OCI-LY1 (cell line): ENCODE measurements around the gene SLC9A8.

ENCODE experiments used
- H2AFZ ChIP-seq: fragments of 200-600 bp; sonication (generic), shearing (Covaris generic); 2 replicates; pipeline ENCODE4 v1.6.0; 2014; ENCODE audit warnings: antibody characterized with exemption, mild to moderate bottlenecking, low read length
- H3F3A ChIP-seq: fragments of 200-600 bp; sonication (generic), shearing (Covaris generic); 2 replicates; pipeline ENCODE4 v1.6.0; 2014; ENCODE audit warnings: mild to moderate bottlenecking, antibody characterized with exemption, low read length, moderate library complexity; ENCODE audit not compliant: insufficient read depth
- H3K27ac ChIP-seq: fragments of 200-600 bp; sonication (generic); 2 replicates; pipeline ENCODE4 v1.5.1; 2014; ENCODE audit warnings: low read length, mixed run types, mild to moderate bottlenecking, low read depth; ENCODE audit not compliant: poor library complexity, severe bottlenecking
- H3K27me3 ChIP-seq: fragments of 200-600 bp; sonication (generic); 2 replicates; pipeline ENCODE4 v1.6.0; 2014; ENCODE audit warnings: antibody characterized with exemption, mild to moderate bottlenecking, low read length, moderate library complexity; ENCODE audit not compliant: insufficient read depth
- H3K36me3 ChIP-seq: fragments of 200-600 bp; sonication (generic); 2 replicates; pipeline ENCODE4 v1.6.1; 2014; ENCODE audit warnings: mild to moderate bottlenecking, antibody characterized with exemption, low read length, moderate library complexity, mixed read lengths; ENCODE audit not compliant: insufficient read depth
- H3K4me1 ChIP-seq: fragments of 200-600 bp; sonication (generic); 2 replicates; pipeline ENCODE4 v1.5.1; 2014; ENCODE audit warnings: mild to moderate bottlenecking, low read length, moderate library complexity; ENCODE audit not compliant: insufficient read depth, severe bottlenecking
- H3K4me2 ChIP-seq: fragments of 200-600 bp; sonication (generic), shearing (Covaris generic); 2 replicates; pipeline ENCODE4 v1.6.1; 2014; ENCODE audit warnings: low read length
- H3K4me3 ChIP-seq: fragments of 200-600 bp; sonication (generic); 2 replicates; pipeline ENCODE4 v1.5.1; 2014; ENCODE audit warnings: low read length, low read depth, mild to moderate bottlenecking, mixed read lengths; ENCODE audit not compliant: poor library complexity, severe bottlenecking
- H3K79me2 ChIP-seq: fragments of 200-600 bp; shearing (Covaris generic); 2 replicates; pipeline ENCODE4 v1.6.1; 2016; ENCODE audit warnings: mixed run types, low read length, mixed read lengths; ENCODE audit not compliant: insufficient read depth
- H3K9ac ChIP-seq: fragments of 200-600 bp; sonication (generic), shearing (Covaris generic); 2 replicates; pipeline ENCODE4 v1.6.1; 2014; ENCODE audit warnings: mild to moderate bottlenecking, low read length, mixed read lengths
- H3K9me2 ChIP-seq: fragments of 200-600 bp; sonication (generic), shearing (Covaris generic); 2 replicates; pipeline ENCODE4 v1.6.1; 2014; ENCODE audit warnings: low read depth, mild to moderate bottlenecking, low read length, mixed read lengths
- H3K9me3 ChIP-seq: fragments of 200-600 bp; shearing (Covaris generic); 2 replicates; pipeline ENCODE4 v1.6.1; 2014; ENCODE audit warnings: low read length, mixed read lengths
- H4K20me1 ChIP-seq: fragments of 200-600 bp; sonication (generic), shearing (Covaris generic); 2 replicates; pipeline ENCODE4 v1.6.0; 2016; ENCODE audit warnings: mild to moderate bottlenecking, low read length; ENCODE audit not compliant: insufficient read depth
- EZH2 ChIP-seq: fragments of 200-600 bp; sonication (generic), shearing (Covaris generic); IDR thresholded peaks from 2 replicates; pipeline ENCODE4 v1.8.0; 2017; ENCODE audit warnings: borderline replicate concordance, mixed run types, mild to moderate bottlenecking, antibody characterized with exemption, low read length, moderate library complexity, mixed read lengths
- TF ChIP-seq, protein P1 (sequence below): fragments of 200-600 bp; sonication (generic), shearing (Covaris generic); IDR thresholded peaks from 2 replicates; pipeline ENCODE4 v1.5.1; 2017; ENCODE audit warnings: mild to moderate bottlenecking, antibody characterized with exemption, low read length, moderate library complexity, mixed read lengths

SLC9A8 gene

DNA sequence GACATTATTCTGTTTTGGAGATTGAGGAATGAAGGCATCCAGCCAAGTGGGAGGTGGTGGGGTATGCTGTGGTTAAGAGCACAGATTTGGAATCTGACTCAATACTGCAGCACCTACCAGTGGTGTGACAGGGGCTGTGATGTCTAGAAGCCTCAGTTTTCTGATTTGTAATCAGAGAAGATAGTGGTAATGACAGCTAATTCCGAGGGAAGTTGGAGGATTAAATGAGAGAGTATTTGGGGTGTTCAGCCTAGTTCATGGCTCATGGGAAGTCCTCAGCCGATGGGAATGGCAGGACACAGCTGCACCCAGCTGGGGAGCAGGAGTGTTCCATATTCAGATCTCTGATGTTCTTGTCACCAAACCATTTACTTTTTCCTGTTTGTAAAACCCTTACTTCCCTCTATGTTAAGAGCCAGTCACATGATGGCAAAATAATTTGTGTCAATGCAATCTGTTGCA is 9.3 kb downstream of the SLC9A8 start:
- peak overlapping the region; percentile 52 for H3K4me2 ChIP-seq
- H3K9me3 ChIP-seq: peaks cover 5% of the 10 kb centered on the region; the same call in 1 of the 2 replicates
- no peaks in the 10 kb centered on the region for H4K20me1 ChIP-seq
- no peak overlapping the region for H3K4me3 ChIP-seq
- peaks cover 16% of the 10 kb centered on the region for H3K79me2 ChIP-seq
- peaks cover 77% of the 10 kb centered on the region for H3K36me3 ChIP-seq
- H3K27me3 ChIP-seq: no peaks in the 10 kb centered on the region
- H3K9ac ChIP-seq: peak overlapping the region; percentile 71
- peaks cover 54% of the 10 kb centered on the region for H3K4me1 ChIP-seq
- H3F3A ChIP-seq: peaks cover 9% of the 10 kb centered on the region
- no peak overlapping the region for H2AFZ ChIP-seq
- TF ChIP-seq, protein P1, sequence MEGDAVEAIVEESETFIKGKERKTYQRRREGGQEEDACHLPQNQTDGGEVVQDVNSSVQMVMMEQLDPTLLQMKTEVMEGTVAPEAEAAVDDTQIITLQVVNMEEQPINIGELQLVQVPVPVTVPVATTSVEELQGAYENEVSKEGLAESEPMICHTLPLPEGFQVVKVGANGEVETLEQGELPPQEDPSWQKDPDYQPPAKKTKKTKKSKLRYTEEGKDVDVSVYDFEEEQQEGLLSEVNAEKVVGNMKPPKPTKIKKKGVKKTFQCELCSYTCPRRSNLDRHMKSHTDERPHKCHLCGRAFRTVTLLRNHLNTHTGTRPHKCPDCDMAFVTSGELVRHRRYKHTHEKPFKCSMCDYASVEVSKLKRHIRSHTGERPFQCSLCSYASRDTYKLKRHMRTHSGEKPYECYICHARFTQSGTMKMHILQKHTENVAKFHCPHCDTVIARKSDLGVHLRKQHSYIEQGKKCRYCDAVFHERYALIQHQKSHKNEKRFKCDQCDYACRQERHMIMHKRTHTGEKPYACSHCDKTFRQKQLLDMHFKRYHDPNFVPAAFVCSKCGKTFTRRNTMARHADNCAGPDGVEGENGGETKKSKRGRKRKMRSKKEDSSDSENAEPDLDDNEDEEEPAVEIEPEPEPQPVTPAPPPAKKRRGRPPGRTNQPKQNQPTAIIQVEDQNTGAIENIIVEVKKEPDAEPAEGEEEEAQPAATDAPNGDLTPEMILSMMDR: peak; percentile 62
- no peak for TF ChIP-seq EZH2
- H3K9me2 ChIP-seq: no peaks in the 10 kb centered on the region
- H3K27ac ChIP-seq: peak overlapping the region; percentile 100

DNA sequence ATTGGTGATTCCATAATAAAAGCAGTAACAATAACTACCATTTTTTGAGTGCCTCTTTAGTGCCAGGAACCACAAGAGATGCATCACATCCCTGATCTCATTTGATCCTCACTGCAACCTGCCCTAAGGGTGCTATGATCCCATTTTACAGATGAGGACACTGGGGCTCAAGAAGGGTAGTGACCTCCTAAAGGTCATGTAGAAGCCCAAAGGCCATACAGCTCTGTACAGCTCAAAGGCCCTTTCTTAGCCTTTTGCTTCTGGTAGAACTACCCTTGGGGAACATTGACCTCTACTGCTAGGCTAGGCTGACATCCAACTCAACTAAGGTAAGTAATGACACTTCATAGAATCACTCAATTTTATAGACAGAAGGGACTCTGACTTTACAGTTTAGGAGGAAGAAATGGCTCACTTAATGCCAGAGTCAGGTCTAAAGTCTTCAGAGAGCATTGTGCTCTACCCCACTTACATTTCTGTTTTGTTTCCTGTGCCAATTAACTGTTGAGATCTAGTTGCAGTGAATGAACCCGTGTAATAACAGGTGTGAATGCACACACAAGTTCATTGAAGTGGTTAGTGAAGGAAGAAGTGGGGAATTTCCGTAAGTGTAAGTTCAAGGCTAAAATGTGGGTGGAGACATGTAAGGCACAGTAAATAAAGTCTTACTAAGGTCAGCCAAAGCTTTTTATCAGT is 10.7 kb downstream of the SLC9A8 start:
- Histone ChIP-seq H3K36me3 (peaks cover 71% of the 10 kb centered on the region), H3K4me1 (peaks cover 54% of the 10 kb centered on the region), H3K27ac (peak overlapping the region; percentile 100), H3F3A (peaks cover 9% of the 10 kb centered on the region), H2AFZ (no peak overlapping the region), H3K4me2 (peak overlapping the region; percentile 61), H3K4me3 (peak overlapping the region; percentile 33), H3K9me3 (peaks cover 5% of the 10 kb centered on the region; the same call in 1 of the 2 replicates), H4K20me1 (no peaks in the 10 kb centered on the region), H3K9me2 (no peaks in the 10 kb centered on the region), H3K27me3 (no peaks in the 10 kb centered on the region), H3K79me2 (peaks cover 16% of the 10 kb centered on the region), H3K9ac (peak overlapping the region; percentile 71)
- TF ChIP-seq, protein P1: no peak
- no peak for TF ChIP-seq EZH2

DNA sequence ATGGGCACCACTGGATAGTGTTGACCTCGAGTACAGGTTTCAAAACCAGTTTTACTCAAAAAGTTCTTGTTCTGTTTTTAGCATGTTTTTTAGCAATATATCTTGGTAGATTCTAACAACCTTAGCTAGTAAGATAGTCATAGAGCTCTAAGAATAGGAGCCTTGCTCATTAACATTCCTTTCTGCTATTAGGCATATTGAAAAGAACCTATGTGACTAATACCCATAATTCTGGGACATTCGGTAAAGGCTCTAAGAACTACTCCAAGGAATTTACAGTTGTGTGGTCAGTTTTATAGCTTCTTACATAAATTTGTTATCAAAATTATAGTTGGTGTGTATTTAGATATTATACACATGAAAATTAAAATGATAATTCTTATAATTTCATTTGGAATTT is 11.6 kb downstream of the SLC9A8 start:
- H3K4me2 ChIP-seq: peak overlapping the region; percentile 61
- peak overlapping the region; percentile 100 for H3K27ac ChIP-seq
- H3K9ac ChIP-seq: peak overlapping the region; percentile 59
- no peaks in the 10 kb centered on the region for H3K27me3 ChIP-seq
- TF ChIP-seq, protein P1: no peak
- no peak for TF ChIP-seq EZH2
- no peaks in the 10 kb centered on the region for H4K20me1 ChIP-seq
- H3K9me3 ChIP-seq: peaks cover 5% of the 10 kb centered on the region; the same call in 1 of the 2 replicates
- peaks cover 54% of the 10 kb centered on the region for H3K4me1 ChIP-seq
- H2AFZ ChIP-seq: no peak overlapping the region
- H3K36me3 ChIP-seq: peaks cover 66% of the 10 kb centered on the region
- H3K4me3 ChIP-seq: peak overlapping the region; percentile 33
- H3K79me2 ChIP-seq: peaks cover 16% of the 10 kb centered on the region
- H3K9me2 ChIP-seq: no peaks in the 10 kb centered on the region
- H3F3A ChIP-seq: peaks cover 9% of the 10 kb centered on the region
